ENCODE data around the gene MTARC2. TPM values are rescaled to one million over a fixed set of nuclear protein-coding genes. Genes with fewer than 3 reads are reported as not detected.

MTARC2 gene
- polyA plus RNA-seq, 1 donor from 2014 or later: not detected

- H3F3A ChIP-seq (ENCODE audit: insufficient read depth, low read length, poor library complexity, severe bottlenecking): no peaks in the 10 kb centered on the region
- TF ChIP-seq MXI1 (conservative IDR thresholded peaks at IDR 0.05; ENCODE audit: poor library complexity, severe bottlenecking) (no peak), POLR2AphosphoS5 (IDR thresholded peaks at IDR 0.05) (no peak)
- peak overlapping the region; percentile 27 for H2AFZ ChIP-seq (ENCODE audit: low read depth, low read length)
- no peaks in the 10 kb centered on the region for H4K20me1 ChIP-seq (ENCODE audit: insufficient read depth)
- peak overlapping the region; percentile 70 for H3K4me3 ChIP-seq (ENCODE audit: low read length)
- no peaks in the 10 kb centered on the region for H3K36me3 ChIP-seq (ENCODE audit: insufficient read depth, low read length)
- no peaks in the 10 kb centered on the region for H3K9me2 ChIP-seq (ENCODE audit: insufficient read depth, low read length)
- H3K79me2 ChIP-seq (replicated peaks; ENCODE audit: insufficient read depth, low read length): no peaks in the 10 kb centered on the region
- H3K27me3 ChIP-seq (ENCODE audit: insufficient read depth, low read depth, low read length): peaks cover 13% of the 10 kb centered on the region
- no peak overlapping the region for H3K4me2 ChIP-seq (ENCODE audit: low read length)
- no peak overlapping the region for H3K27ac ChIP-seq (ENCODE audit: low read length)
- H3K9ac ChIP-seq (ENCODE audit: low read length): peak overlapping the region; percentile 64
- H3K9me3 ChIP-seq (ENCODE audit: low read length): no peaks in the 10 kb centered on the region
These were observed 37.9 kb downstream of the MTARC2 start for GRCh38 chr1:220786057-220786336.

DNA sequence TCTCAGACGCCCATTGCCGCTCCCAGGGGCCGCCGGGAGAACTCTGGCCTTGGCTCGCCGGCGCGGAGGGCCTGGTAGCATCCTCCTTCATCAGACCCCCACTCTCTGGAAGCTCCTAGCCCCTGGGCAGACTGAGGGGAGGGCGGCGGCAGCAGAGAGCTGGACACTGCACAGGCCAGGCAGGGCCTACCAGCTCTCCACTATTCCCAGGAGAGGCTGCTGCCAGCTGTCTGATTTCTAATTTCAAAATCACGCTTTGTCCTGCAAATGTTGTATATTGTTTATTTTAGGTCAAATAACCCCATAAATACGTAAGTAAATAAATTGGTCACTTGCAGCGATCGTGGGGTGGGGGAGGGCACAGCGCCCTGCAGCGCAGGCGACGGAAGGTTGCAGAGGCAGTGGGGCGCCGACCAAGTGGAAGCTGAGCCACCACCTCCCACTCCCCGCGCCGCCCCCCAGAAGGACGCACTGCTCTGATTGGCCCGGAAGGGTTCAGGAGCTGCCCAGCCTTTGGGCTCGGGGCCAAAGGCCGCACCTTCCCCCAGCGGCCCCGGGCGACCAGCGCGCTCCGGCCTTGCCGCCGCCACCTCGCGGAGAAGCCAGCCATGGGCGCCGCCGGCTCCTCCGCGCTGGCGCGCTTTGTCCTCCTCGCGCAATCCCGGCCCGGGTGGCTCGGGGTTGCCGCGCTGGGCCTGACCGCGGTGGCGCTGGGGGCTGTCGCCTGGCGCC lies 38.4 kb downstream of the MTARC2 start, which contains the start of gene MTARC1:
Gene MTARC1 (plus strand): TSS at position 577 of the 732 bp plus-strand sequence. CDS start 32 bp downstream, at position 609.
- Histone ChIP-seq H3K9ac (ENCODE audit: low read length) (peak within 1 kb of the TSS; percentile 64), H3K9me3 (ENCODE audit: low read length) (no peaks in the 10 kb centered on the region), H3K4me3 (ENCODE audit: low read length) (peak within 1 kb of the TSS; percentile 70), H3K9me2 (ENCODE audit: insufficient read depth, low read length) (no peaks in the 10 kb centered on the region), H2AFZ (ENCODE audit: low read depth, low read length) (peak within 1 kb of the TSS; percentile 51), H3F3A (ENCODE audit: insufficient read depth, low read length, poor library complexity, severe bottlenecking) (no peaks in the 10 kb centered on the region), H3K27me3 (ENCODE audit: insufficient read depth, low read depth, low read length) (peaks cover 13% of the 10 kb centered on the region), H3K4me2 (ENCODE audit: low read length) (peak within 1 kb of the TSS; percentile 62), H3K79me2 (replicated peaks; ENCODE audit: insufficient read depth, low read length) (no peaks in the 10 kb centered on the region), H3K36me3 (ENCODE audit: insufficient read depth, low read length) (no peaks in the 10 kb centered on the region), H4K20me1 (ENCODE audit: insufficient read depth) (no peaks in the 10 kb centered on the region), H3K27ac (ENCODE audit: low read length) (no peak within 1 kb of the TSS)
- TF ChIP-seq EP300 (conservative IDR thresholded peaks at IDR 0.05; ENCODE audit: poor library complexity, severe bottlenecking) (peak; percentile 23), TAF1 (IDR thresholded peaks at IDR 0.05; ENCODE audit: low read depth) (peak; percentile 36), CTCF (IDR thresholded peaks at IDR 0.05; ENCODE audit: poor library complexity, severe bottlenecking) (peak; percentile 56), SMC3 (conservative IDR thresholded peaks at IDR 0.05; ENCODE audit: poor library complexity) (peak; percentile 41), RAD21 (conservative IDR thresholded peaks at IDR 0.05) (peak; percentile 23), POLR2AphosphoS5 (IDR thresholded peaks at IDR 0.05) (peak; percentile 53), EZH2 (IDR thresholded peaks at IDR 0.05; ENCODE audit: borderline replicate concordance, insufficient read depth, low read length, poor library complexity, severe bottlenecking) (no peak), MXI1 (conservative IDR thresholded peaks at IDR 0.05; ENCODE audit: poor library complexity, severe bottlenecking) (no peak)
- TF ChIP-seq, protein P1, sequence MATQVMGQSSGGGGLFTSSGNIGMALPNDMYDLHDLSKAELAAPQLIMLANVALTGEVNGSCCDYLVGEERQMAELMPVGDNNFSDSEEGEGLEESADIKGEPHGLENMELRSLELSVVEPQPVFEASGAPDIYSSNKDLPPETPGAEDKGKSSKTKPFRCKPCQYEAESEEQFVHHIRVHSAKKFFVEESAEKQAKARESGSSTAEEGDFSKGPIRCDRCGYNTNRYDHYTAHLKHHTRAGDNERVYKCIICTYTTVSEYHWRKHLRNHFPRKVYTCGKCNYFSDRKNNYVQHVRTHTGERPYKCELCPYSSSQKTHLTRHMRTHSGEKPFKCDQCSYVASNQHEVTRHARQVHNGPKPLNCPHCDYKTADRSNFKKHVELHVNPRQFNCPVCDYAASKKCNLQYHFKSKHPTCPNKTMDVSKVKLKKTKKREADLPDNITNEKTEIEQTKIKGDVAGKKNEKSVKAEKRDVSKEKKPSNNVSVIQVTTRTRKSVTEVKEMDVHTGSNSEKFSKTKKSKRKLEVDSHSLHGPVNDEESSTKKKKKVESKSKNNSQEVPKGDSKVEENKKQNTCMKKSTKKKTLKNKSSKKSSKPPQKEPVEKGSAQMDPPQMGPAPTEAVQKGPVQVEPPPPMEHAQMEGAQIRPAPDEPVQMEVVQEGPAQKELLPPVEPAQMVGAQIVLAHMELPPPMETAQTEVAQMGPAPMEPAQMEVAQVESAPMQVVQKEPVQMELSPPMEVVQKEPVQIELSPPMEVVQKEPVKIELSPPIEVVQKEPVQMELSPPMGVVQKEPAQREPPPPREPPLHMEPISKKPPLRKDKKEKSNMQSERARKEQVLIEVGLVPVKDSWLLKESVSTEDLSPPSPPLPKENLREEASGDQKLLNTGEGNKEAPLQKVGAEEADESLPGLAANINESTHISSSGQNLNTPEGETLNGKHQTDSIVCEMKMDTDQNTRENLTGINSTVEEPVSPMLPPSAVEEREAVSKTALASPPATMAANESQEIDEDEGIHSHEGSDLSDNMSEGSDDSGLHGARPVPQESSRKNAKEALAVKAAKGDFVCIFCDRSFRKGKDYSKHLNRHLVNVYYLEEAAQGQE (IDR thresholded peaks at IDR 0.05; ENCODE audit: borderline replicate concordance): no peak
